HepG2 (cell line): ENCODE results near the gene EXOSC6. TPM values are rescaled to one million over a fixed set of nuclear protein-coding genes. Genes with fewer than 3 reads are reported as not detected.

ENCODE experiments used
- AHR ChIP-seq: IDR thresholded peaks from 2 replicates; pipeline ENCODE4 v1.6.1; 2018; ENCODE audit warnings: missing genetic modification reagents, missing compliant biosample characterization
- FLYWCH1 ChIP-seq: sonication (generic); formaldehyde crosslinking; IDR thresholded peaks from 2 replicates; pipeline ENCODE4 v1.8.1; 2023; ENCODE audit warnings: mild to moderate bottlenecking, missing genetic modification reagents
- KLF11 ChIP-seq: IDR thresholded peaks from 2 replicates; pipeline ENCODE4 v1.6.1; 2016; ENCODE audit warnings: missing compliant biosample characterization
- MED8 ChIP-seq: sonication (generic); formaldehyde crosslinking; IDR thresholded peaks from 2 replicates; pipeline ENCODE4 v1.8.1; 2023; ENCODE audit warnings: mild to moderate bottlenecking, missing genetic modification reagents; ENCODE audit not compliant: insufficient replicate concordance
- NCOA2 ChIP-seq: sonication (generic); formaldehyde crosslinking; IDR thresholded peaks from 2 replicates; pipeline ENCODE4 v1.8.0; 2022; ENCODE audit warnings: inconsistent platforms
- ONECUT2 ChIP-seq: sonication (generic); formaldehyde crosslinking; IDR thresholded peaks from 2 replicates; pipeline ENCODE4 v1.4.0; 2020; ENCODE audit warnings: missing genetic modification reagents
- RAD21 ChIP-seq: fragments of 450-650 bp; formaldehyde crosslinking; IDR thresholded peaks from 2 replicates; pipeline ENCODE4 v1.5.0; 2020; ENCODE audit warnings: mild to moderate bottlenecking
- SMC3 ChIP-seq: IDR thresholded peaks from 2 replicates; pipeline ENCODE4 v1.6.1; 2011; ENCODE audit warnings: low read length, improper control_type of control experiment
- ZNF335 ChIP-seq: sonication (generic); formaldehyde crosslinking; IDR thresholded peaks from 2 replicates; pipeline ENCODE4 v1.4.0; 2020; ENCODE audit warnings: missing genetic modification reagents
- ZNF619 ChIP-seq: sonication (generic); formaldehyde crosslinking; IDR thresholded peaks from 2 replicates; pipeline ENCODE4 v1.4.0; 2020; ENCODE audit warnings: mild to moderate bottlenecking, missing genetic modification reagents
- ZNF709 ChIP-seq: sonication (generic); formaldehyde crosslinking; IDR thresholded peaks from 2 replicates; pipeline ENCODE4 v1.5.0; 2020; ENCODE audit warnings: mild to moderate bottlenecking, missing genetic modification reagents
- ZSCAN25 ChIP-seq: sonication (generic); formaldehyde crosslinking; IDR thresholded peaks from 2 replicates; pipeline ENCODE4 v1.8.0; 2022; ENCODE audit warnings: mild to moderate bottlenecking, missing genetic modification reagents
- polyA plus RNA-seq, 8 experiments: library from polyadenylated mRNA; depleted of rRNA in 3 of 8; stranded (reverse) in 7 of 8; unstranded in 1 of 8; fragments of >200 nt; fragmentation: Illumina TruSeq in 4 of 8; extraction: Trizol in 4 of 8; gene quantifications; 2 replicates each; pipeline versions ENCODE4 v1.2.1 to v1.2.3, GENCODE V29; 2011 to 2016; ENCODE audit warnings: low read depth in 4 of 8, missing spikeins in 1 of 8, mixed read lengths in 1 of 8; ENCODE audit not compliant: insufficient read depth in 1 of 8
- total RNA-seq, 5 experiments: library from RNA; depleted of rRNA; stranded (reverse); fragments of >200 nt; fragmentation: Illumina TruSeq; extraction: Trizol; gene quantifications; 2 replicates each; pipeline ENCODE4 v1.2.3, GENCODE V29; 2016; ENCODE audit warnings: low read depth in 1 of 5
- TF ChIP-seq, protein P1 (sequence below): sonication (generic); formaldehyde crosslinking; conservative IDR thresholded peaks from 2 replicates; pipeline ENCODE4 v1.4.0; 2020; ENCODE audit warnings: mild to moderate bottlenecking, missing genetic modification reagents, moderate library complexity
- TF ChIP-seq, protein P2 (sequence below): sonication (generic); formaldehyde crosslinking; conservative IDR thresholded peaks from 2 replicates; pipeline ENCODE4 v1.8.0; 2022; ENCODE audit warnings: low read depth, missing genetic modification reagents
- TF ChIP-seq, protein P3 (sequence below): IDR thresholded peaks from 2 replicates; pipeline ENCODE4 v1.6.1; 2016; ENCODE audit warnings: missing compliant biosample characterization, missing genetic modification reagents, borderline replicate concordance
- TF ChIP-seq, protein P4 (sequence below): sonication (generic); formaldehyde crosslinking; IDR thresholded peaks from 2 replicates; pipeline ENCODE4 v1.5.0; 2020; ENCODE audit warnings: missing genetic modification reagents
- TF ChIP-seq, protein P5 (sequence below): sonication (generic); formaldehyde crosslinking; IDR thresholded peaks from 2 replicates; pipeline ENCODE4 v1.5.1; 2020; ENCODE audit warnings: mild to moderate bottlenecking, missing genetic modification reagents, moderate library complexity
- TF ChIP-seq, protein P6 (sequence below): sonication (generic); formaldehyde crosslinking; IDR thresholded peaks from 2 replicates; pipeline ENCODE4 v1.5.0; 2020; ENCODE audit warnings: missing genetic modification reagents

EXOSC6 gene
- total and polyA plus RNA-seq, 2 of the 13 experiments (the other 11 are each of a cell fraction or from before 2014, with no cell fraction given): 13.1 to 39.9 TPM

DNA sequence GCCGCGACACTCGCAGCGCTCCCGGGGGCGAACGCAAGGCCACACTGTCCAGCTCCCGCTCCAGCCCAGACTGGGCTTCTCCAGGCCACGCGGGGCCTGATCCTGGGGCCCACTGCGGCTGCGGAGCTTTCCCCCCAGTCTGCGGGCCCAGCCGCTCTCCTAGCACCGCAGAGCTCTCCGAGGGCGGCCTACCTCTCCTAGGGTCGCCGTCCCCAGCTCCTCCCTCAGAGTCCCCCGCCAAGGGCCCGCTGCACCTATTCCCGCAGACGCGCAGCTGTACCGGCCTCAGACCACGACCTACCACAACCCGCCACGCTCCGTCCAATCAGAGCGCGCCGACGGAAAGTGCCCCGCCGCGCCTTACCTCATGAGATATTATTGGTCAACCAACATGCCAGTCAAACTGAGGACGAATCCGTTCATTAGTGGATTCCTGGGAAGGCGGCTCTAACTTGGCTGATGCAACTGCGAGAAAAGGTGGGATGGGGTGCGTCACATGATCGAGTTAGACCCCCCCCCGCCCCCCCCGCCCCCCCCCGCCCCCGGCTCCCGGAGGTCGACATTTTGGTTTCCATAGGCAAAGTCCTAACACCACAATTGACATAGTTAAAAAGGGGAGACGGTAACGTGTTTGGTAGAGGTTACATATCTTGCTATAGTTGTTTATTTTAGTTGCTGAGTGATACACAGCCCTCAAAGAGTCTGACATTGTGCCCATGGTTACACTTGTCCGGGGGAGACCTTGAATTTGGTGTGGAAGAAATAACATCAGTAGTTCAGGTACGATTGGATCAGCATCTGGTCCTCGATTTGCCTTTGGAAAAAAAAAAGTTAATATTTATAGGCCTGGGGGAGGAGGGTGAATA lies 37.7 kb upstream of the EXOSC6 start, which contains the start of gene AARS1 (continued):
- TF ChIP-seq, protein P1, sequence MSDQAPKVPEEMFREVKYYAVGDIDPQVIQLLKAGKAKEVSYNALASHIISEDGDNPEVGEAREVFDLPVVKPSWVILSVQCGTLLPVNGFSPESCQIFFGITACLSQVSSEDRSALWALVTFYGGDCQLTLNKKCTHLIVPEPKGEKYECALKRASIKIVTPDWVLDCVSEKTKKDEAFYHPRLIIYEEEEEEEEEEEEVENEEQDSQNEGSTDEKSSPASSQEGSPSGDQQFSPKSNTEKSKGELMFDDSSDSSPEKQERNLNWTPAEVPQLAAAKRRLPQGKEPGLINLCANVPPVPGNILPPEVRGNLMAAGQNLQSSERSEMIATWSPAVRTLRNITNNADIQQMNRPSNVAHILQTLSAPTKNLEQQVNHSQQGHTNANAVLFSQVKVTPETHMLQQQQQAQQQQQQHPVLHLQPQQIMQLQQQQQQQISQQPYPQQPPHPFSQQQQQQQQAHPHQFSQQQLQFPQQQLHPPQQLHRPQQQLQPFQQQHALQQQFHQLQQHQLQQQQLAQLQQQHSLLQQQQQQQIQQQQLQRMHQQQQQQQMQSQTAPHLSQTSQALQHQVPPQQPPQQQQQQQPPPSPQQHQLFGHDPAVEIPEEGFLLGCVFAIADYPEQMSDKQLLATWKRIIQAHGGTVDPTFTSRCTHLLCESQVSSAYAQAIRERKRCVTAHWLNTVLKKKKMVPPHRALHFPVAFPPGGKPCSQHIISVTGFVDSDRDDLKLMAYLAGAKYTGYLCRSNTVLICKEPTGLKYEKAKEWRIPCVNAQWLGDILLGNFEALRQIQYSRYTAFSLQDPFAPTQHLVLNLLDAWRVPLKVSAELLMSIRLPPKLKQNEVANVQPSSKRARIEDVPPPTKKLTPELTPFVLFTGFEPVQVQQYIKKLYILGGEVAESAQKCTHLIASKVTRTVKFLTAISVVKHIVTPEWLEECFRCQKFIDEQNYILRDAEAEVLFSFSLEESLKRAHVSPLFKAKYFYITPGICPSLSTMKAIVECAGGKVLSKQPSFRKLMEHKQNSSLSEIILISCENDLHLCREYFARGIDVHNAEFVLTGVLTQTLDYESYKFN (CRISPR knock-in tag): no peak; the same call in none of the 2 replicates
- TF ChIP-seq NCOA2 (CRISPR knock-in tag) (peak; percentile 40), ZSCAN25 (CRISPR knock-in tag) (peak; percentile 78; the same call in 1 of the 2 replicates), ZNF709 (CRISPR knock-in tag) (peak; percentile 84), ZNF619 (CRISPR knock-in tag) (peak; percentile 52; the same call in 1 of the 2 replicates), ZNF335 (CRISPR knock-in tag) (peak; percentile 81), FLYWCH1 (CRISPR knock-in tag) (no peak), AHR (CRISPR knock-in tag) (0 out of 2 replicates have a peak, but pooled peaks have one; percentile 48), RAD21 (CRISPR knock-in tag) (peak; percentile 79), KLF11 (no peak; the same call in 1 of the 2 replicates), SMC3 (no peak; the same call in 1 of the 2 replicates), ONECUT2 (no peak), MED8 (CRISPR knock-in tag) (no peak)
- TF ChIP-seq, protein P2, sequence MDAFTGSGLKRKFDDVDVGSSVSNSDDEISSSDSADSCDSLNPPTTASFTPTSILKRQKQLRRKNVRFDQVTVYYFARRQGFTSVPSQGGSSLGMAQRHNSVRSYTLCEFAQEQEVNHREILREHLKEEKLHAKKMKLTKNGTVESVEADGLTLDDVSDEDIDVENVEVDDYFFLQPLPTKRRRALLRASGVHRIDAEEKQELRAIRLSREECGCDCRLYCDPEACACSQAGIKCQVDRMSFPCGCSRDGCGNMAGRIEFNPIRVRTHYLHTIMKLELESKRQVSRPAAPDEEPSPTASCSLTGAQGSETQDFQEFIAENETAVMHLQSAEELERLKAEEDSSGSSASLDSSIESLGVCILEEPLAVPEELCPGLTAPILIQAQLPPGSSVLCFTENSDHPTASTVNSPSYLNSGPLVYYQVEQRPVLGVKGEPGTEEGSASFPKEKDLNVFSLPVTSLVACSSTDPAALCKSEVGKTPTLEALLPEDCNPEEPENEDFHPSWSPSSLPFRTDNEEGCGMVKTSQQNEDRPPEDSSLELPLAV (CRISPR knock-in tag): no peak
- TF ChIP-seq, protein P3, sequence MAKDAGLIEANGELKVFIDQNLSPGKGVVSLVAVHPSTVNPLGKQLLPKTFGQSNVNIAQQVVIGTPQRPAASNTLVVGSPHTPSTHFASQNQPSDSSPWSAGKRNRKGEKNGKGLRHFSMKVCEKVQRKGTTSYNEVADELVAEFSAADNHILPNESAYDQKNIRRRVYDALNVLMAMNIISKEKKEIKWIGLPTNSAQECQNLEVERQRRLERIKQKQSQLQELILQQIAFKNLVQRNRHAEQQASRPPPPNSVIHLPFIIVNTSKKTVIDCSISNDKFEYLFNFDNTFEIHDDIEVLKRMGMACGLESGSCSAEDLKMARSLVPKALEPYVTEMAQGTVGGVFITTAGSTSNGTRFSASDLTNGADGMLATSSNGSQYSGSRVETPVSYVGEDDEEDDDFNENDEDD (CRISPR knock-in tag): peak; percentile 94
- TF ChIP-seq, protein P4, sequence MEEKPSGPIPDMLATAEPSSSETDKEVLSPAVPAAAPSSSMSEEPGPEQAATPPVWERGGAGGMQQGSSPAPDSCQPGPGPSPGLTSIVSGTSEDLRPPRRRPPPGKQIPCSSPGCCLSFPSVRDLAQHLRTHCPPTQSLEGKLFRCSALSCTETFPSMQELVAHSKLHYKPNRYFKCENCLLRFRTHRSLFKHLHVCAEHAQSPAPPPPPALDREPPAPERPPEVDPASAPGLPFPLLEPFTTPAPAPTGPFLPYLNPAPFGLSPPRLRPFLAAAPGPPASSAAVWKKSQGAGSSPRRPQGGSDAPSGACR: 0 out of 2 replicates have a peak, but pooled peaks have one; percentile 11
- TF ChIP-seq, protein P5, sequence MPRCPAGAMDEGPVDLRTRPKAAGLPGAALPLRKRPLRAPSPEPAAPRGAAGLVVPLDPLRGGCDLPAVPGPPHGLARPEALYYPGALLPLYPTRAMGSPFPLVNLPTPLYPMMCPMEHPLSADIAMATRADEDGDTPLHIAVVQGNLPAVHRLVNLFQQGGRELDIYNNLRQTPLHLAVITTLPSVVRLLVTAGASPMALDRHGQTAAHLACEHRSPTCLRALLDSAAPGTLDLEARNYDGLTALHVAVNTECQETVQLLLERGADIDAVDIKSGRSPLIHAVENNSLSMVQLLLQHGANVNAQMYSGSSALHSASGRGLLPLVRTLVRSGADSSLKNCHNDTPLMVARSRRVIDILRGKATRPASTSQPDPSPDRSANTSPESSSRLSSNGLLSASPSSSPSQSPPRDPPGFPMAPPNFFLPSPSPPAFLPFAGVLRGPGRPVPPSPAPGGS: peak; percentile 85; the same call in 1 of the 2 replicates
- TF ChIP-seq, protein P6, sequence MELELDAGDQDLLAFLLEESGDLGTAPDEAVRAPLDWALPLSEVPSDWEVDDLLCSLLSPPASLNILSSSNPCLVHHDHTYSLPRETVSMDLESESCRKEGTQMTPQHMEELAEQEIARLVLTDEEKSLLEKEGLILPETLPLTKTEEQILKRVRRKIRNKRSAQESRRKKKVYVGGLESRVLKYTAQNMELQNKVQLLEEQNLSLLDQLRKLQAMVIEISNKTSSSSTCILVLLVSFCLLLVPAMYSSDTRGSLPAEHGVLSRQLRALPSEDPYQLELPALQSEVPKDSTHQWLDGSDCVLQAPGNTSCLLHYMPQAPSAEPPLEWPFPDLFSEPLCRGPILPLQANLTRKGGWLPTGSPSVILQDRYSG: no peak; the same call in 1 of the 2 replicates
